GM19463 (cell line): ENCODE results near the gene PPP2R5C.
"Not testable (repeated sequence)": the region's sequence is repeated elsewhere in the genome, so short reads cannot be mapped to it uniquely, and the experiment has no call there.

Experiments used
- ATAC-seq: cut with Tn5 transposase; IDR thresholded peaks from one replicate; pipeline ENCODE4 v1.9.1; 2021; ENCODE audit warnings: mild to moderate bottlenecking, moderate library complexity; ENCODE audit not compliant: unreplicated experiment

The PPP2R5C gene

GRCh38 chr14:101749756-101750155, 11.8 kb upstream of the PPP2R5C start:
- not testable (repeated sequence) for ATAC-seq

GRCh38 chr14:101754893-101755292, 6.6 kb upstream of the PPP2R5C start:
- no peak for ATAC-seq

GRCh38 chr14:101755591-101756324, 5.8 kb upstream of the PPP2R5C start:
- ATAC-seq = no peak

- no peak for ATAC-seq
Measured at GRCh38 chr14:101757064-101757838, 4.3 kb upstream of the PPP2R5C start.

- no peak for ATAC-seq
Measured at GRCh38 chr14:101757839-101758211, 3.7 kb upstream of the PPP2R5C start.

GRCh38 chr14:101758913-101759593, 2.5 kb upstream of the PPP2R5C start:
- no peak for ATAC-seq

GRCh38 chr14:101760138-101761011, 1.1 kb upstream of the PPP2R5C start:
- ATAC-seq = peak; percentile 55

- ATAC-seq = peak; percentile 19
Measured at GRCh38 chr14:101761881-101762529, 496 bp downstream of the PPP2R5C start.

GRCh38 chr14:101762530-101763101, 1.1 kb downstream of the PPP2R5C start:
- ATAC-seq = no peak

- no peak for ATAC-seq
Measured at GRCh38 chr14:101763941-101764709, 2.6 kb downstream of the PPP2R5C start.

GRCh38 chr14:101767618-101768362, 6.3 kb downstream of the PPP2R5C start:
- ATAC-seq = no peak

- no peak for ATAC-seq
Measured at GRCh38 chr14:101770183-101770582, 8.7 kb downstream of the PPP2R5C start.

GRCh38 chr14:101772770-101773169, 11.3 kb downstream of the PPP2R5C start:
- ATAC-seq = no peak

GRCh38 chr14:101773378-101773777, 11.9 kb downstream of the PPP2R5C start:
- no peak for ATAC-seq

- no peak for ATAC-seq
Measured at GRCh38 chr14:101774006-101774795, 12.7 kb downstream of the PPP2R5C start.

GRCh38 chr14:101774814-101775213, 13.3 kb downstream of the PPP2R5C start:
- no peak for ATAC-seq

- ATAC-seq = no peak
Measured at GRCh38 chr14:101775826-101776225, 14.3 kb downstream of the PPP2R5C start.

GRCh38 chr14:101776344-101776743, 14.8 kb downstream of the PPP2R5C start:
- no peak for ATAC-seq
